ENCODE results near the gene ITGB1.

- TF ChIP-seq ZBTB49 (CRISPR knock-in tag; IDR thresholded peaks at IDR 0.05; ENCODE audit: borderline replicate concordance) (no peak), REST (IDR thresholded peaks at IDR 0.05; ENCODE audit: borderline replicate concordance) (no peak), REST (CRISPR knock-in tag; IDR thresholded peaks at IDR 0.05; ENCODE audit: low read depth) (no peak), ZBTB26 (CRISPR knock-in tag; IDR thresholded peaks at IDR 0.05) (no peak), MNT (conservative IDR thresholded peaks at IDR 0.05) (no peak), MAZ (CRISPR knock-in tag; conservative IDR thresholded peaks at IDR 0.05 in 1 of 2, IDR thresholded peaks at IDR 0.05 in 1 of 2) (no peak), CHD2 (IDR thresholded peaks at IDR 0.05; ENCODE audit: low read depth, low read length) (no peak), ZBTB17 (CRISPR knock-in tag; IDR thresholded peaks at IDR 0.05) (no peak), ZNF24 (IDR thresholded peaks at IDR 0.05) (no peak), CTCF (IDR thresholded peaks at IDR 0.05 in 2 of 3, conservative IDR thresholded peaks at IDR 0.05 in 1 of 3; ENCODE audit: insufficient read depth in 2 of 3, low read depth in 1 of 3, low read length in 3 of 3) (no peak), WHSC1 (IDR thresholded peaks at IDR 0.05; ENCODE audit: low read length) (no peak), PRDM10 (IDR thresholded peaks at IDR 0.05; ENCODE audit: partially characterized antibody) (no peak), EP300 (IDR thresholded peaks at IDR 0.05; ENCODE audit: low read length) (no peak), HDAC1 (IDR thresholded peaks at IDR 0.05) (no peak)
These were observed 26.1 kb upstream of the ITGB1 start for GRCh38 chr10:32984003-32984600.
